Psoas muscle (tissue), 8 donors: ENCODE data around the gene ELFN1. TPM values are rescaled to one million over a fixed set of nuclear protein-coding genes. Genes with fewer than 3 reads are reported as not detected.

Source experiments
- ATAC-seq, 4 donors: fragments of 200-7000 bp; cut with Tn5 transposase; one replicate each; pipeline ENCODE4 v1.9.1; 2020; ENCODE audit warnings: moderate library complexity in 3 of 4, mild to moderate bottlenecking in 2 of 4
- DNase-seq, 2 donors: peaks; one replicate each; pipeline ENCODE4 v3.0.0-alpha.2; 2020
- H3K27ac ChIP-seq: fragments of 200-600 bp; one replicate; pipeline ENCODE4 v1.8.0; 2022
- H3K27me3 ChIP-seq, 3 donors: fragments of 200-600 bp in 1 of 3; one replicate each; pipeline versions ENCODE4 v1.6.1 to v1.8.0; 2013 to 2022; ENCODE audit warnings: low read length in 2 of 3, mild to moderate bottlenecking in 2 of 3, moderate library complexity in 1 of 3; ENCODE audit not compliant: insufficient read depth in 3 of 3
- H3K36me3 ChIP-seq, 2 donors: fragments of 200-600 bp in 1 of 2; one replicate each; pipeline versions ENCODE4 v1.6.1 to v1.8.0; 2013 to 2022; ENCODE audit warnings: low read depth in 1 of 2, mild to moderate bottlenecking in 1 of 2, moderate library complexity in 1 of 2; ENCODE audit not compliant: insufficient read depth in 1 of 2
- H3K4me1 ChIP-seq: fragments of 200-600 bp; one replicate; pipeline ENCODE4 v1.8.0; 2022
- H3K4me3 ChIP-seq: fragments of 200-600 bp; one replicate; pipeline ENCODE4 v1.8.0; 2022; ENCODE audit warnings: mild to moderate bottlenecking
- H3K9me3 ChIP-seq: fragments of 200-600 bp; one replicate; pipeline ENCODE4 v1.8.0; 2022
- WGBS, 3 donors: extraction: QIAGEN DNeasy Blood & Tissue Kit; methylation state at CpG; one replicate each; pipeline versions ENCODE4 v1.1.6 to v1.1.7; 2013; 5-methylcytosine and 5-hydroxymethylcytosine counted together
- intact Hi-C, 2 donors: fragments of 100-400 bp; cut with DNase I; formaldehyde crosslinking; loops; one replicate each; pipeline versions ENCODE4 v1.11.0 to v1.14.2; 2022
- polyA plus RNA-seq, 3 donors: library from polyadenylated mRNA; stranded (reverse); fragments of 200-250 nt; gene quantifications; one replicate each; pipeline ENCODE4 v1.2.3, GENCODE V29; 2013
- total RNA-seq, 4 donors: library from RNA; stranded (reverse); fragmentation: NEBNext Ultra II Directional in 2 of 4; extraction: Animal tissue kit (Norgen Biotek cat#: 25700) in 2 of 4; gene quantifications; one replicate each; pipeline versions ENCODE4 v1.2.1 to v1.2.4, GENCODE V29; 2021 to 2023
- TF ChIP-seq, protein P1 (sequence below): fragments of 200-600 bp; IDR thresholded peaks from one replicate; pipeline ENCODE4 v1.8.0; 2022; ENCODE audit warnings: antibody characterized with exemption
- donor health status: healthy with polysubstance abuse.
- donor health status: DM: no; HTN: no; CAD: no; lungs with moderate emphysema.
- donor health status: Bipolar disorder and iron deficiency.
- donor health status: healthy.
- donor health status: DM: yes; HTN: yes; CAD: no.
- donor health status: DM: no; HTN: no; CAD: no.
- donor health status: DM: no; HTN: no; CAD: no.
- donor health status: DM: yes; HTN: yes; CAD: no.

Gene ELFN1
- total and polyA plus RNA-seq, 7 donors, result 0.11 to 0.87 (median 0.64) TPM

- Histone ChIP-seq H3K36me3 (no peaks in the 10 kb centered on the region), H3K4me1 (no peaks in the 10 kb centered on the region), H3K27me3 (peaks cover 0 to 12% (median 0%) of the 10 kb centered on the region in 3 donors), H3K27ac (no peak overlapping the region), H3K4me3 (no peak overlapping the region), H3K9me3 (no peaks in the 10 kb centered on the region)
- no peak for ATAC-seq
- intact Hi-C loops, result no loop called here
- TF ChIP-seq, protein P1, sequence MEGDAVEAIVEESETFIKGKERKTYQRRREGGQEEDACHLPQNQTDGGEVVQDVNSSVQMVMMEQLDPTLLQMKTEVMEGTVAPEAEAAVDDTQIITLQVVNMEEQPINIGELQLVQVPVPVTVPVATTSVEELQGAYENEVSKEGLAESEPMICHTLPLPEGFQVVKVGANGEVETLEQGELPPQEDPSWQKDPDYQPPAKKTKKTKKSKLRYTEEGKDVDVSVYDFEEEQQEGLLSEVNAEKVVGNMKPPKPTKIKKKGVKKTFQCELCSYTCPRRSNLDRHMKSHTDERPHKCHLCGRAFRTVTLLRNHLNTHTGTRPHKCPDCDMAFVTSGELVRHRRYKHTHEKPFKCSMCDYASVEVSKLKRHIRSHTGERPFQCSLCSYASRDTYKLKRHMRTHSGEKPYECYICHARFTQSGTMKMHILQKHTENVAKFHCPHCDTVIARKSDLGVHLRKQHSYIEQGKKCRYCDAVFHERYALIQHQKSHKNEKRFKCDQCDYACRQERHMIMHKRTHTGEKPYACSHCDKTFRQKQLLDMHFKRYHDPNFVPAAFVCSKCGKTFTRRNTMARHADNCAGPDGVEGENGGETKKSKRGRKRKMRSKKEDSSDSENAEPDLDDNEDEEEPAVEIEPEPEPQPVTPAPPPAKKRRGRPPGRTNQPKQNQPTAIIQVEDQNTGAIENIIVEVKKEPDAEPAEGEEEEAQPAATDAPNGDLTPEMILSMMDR, result no peak
- DNase-seq, result no peak
- 76 to 85% (median 83%) methylated on average over 6 of the region's 6 CpGs for WGBS, 3 donors
These were observed 107.0 kb downstream of the ELFN1 start for GRCh38 chr7:1777122-1777521.

GRCh38 chr7:1779445-1779844, 109.4 kb downstream of the ELFN1 start:
- H3K36me3 ChIP-seq, result no peaks in the 10 kb centered on the region
- H3K4me1 ChIP-seq, result no peaks in the 10 kb centered on the region
- 87 to 89% (median 87%) methylated on average over 14 of the region's 14 CpGs for WGBS, 3 donors
- DNase-seq (no peak), ATAC-seq (no peak)
- no peak overlapping the region for H3K27ac ChIP-seq
- intact Hi-C loops, result no loop called here
- H3K9me3 ChIP-seq, result no peaks in the 10 kb centered on the region
- peaks cover 0 to 12% (median 0%) of the 10 kb centered on the region in 3 donors for H3K27me3 ChIP-seq
- TF ChIP-seq, protein P1, result no peak
- H3K4me3 ChIP-seq, result no peak overlapping the region

GRCh38 chr7:1781369-1781768, 111.3 kb downstream of the ELFN1 start:
- 90 to 91% (median 91%) methylated on average over 12 of the region's 12 CpGs for whole genome bisulfite sequencing, 3 donors
- H3K27ac ChIP-seq, result no peak overlapping the region
- peaks cover 4% of the 10 kb centered on the region for H3K9me3 ChIP-seq
- H3K27me3 ChIP-seq, result peaks cover 0 to 17% (median 0%) of the 10 kb centered on the region in 3 donors
- no peaks in the 10 kb centered on the region for H3K4me1 ChIP-seq
- no peak for DNase-seq
- no peak for ATAC-seq
- H3K36me3 ChIP-seq, result no peaks in the 10 kb centered on the region
- intact Hi-C loops, result no loop called here
- TF ChIP-seq, protein P1, result no peak
- H3K4me3 ChIP-seq, result no peak overlapping the region

GRCh38 chr7:1785839-1786238, 115.8 kb downstream of the ELFN1 start:
- no peaks in the 10 kb centered on the region for H3K4me1 ChIP-seq
- no peak overlapping the region for H3K4me3 ChIP-seq
- no peak overlapping the region for H3K27ac ChIP-seq
- peaks cover 0 to 9% (median 0%) of the 10 kb centered on the region in 3 donors for H3K27me3 ChIP-seq
- 89 to 94% (median 94%) methylated on average over 3 of the region's 3 CpGs for WGBS, 3 donors
- ATAC-seq (no peak), DNase-seq (no peak)
- intact Hi-C loops, result no loop called here
- H3K36me3 ChIP-seq, result no peaks in the 10 kb centered on the region
- H3K9me3 ChIP-seq, result peaks cover 4% of the 10 kb centered on the region
- TF ChIP-seq, protein P1, result no peak

DNA sequence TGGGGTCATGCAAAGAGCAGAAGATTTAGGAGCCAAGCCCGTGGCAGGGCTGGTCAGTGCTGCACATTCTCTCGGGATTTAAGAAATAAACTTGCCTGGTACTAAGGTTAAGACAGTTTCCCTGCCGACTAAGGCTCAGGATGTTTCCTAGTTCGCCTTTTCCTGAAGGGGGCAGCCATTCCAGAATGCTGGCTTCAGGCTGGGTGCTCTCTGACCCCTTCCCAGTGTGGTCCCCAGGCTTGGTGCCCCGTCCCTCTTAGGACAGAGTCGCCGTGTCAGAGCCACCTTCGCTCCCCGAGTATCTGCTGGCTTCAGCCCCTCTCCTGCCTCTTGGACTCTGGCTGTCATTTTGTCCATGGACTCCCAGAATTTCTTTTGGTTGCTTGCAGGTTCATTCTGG, 117.2 kb downstream of the ELFN1 start:
- Histone ChIP-seq H3K27ac (no peak overlapping the region), H3K9me3 (peaks cover 4% of the 10 kb centered on the region), H3K36me3 (no peaks in the 10 kb centered on the region), H3K27me3 (peaks cover 0 to 9% (median 0%) of the 10 kb centered on the region in 3 donors), H3K4me3 (no peak overlapping the region), H3K4me1 (no peaks in the 10 kb centered on the region)
- ATAC-seq (no peak), DNase-seq (no peak)
- intact Hi-C loops, result no loop called here
- TF ChIP-seq, protein P1, result no peak
- WGBS, 3 donors, result 70 to 74% (median 73%) methylated on average over 9 of the region's 9 CpGs
